Measurements from ENCODE around the gene SLC8A3. TPM values are rescaled to one million over a fixed set of nuclear protein-coding genes. Genes with fewer than 3 reads are reported as not detected.

The SLC8A3 gene
- total RNA-seq, 2 donors from 2014 or later, result 0.40 TPM

DNA sequence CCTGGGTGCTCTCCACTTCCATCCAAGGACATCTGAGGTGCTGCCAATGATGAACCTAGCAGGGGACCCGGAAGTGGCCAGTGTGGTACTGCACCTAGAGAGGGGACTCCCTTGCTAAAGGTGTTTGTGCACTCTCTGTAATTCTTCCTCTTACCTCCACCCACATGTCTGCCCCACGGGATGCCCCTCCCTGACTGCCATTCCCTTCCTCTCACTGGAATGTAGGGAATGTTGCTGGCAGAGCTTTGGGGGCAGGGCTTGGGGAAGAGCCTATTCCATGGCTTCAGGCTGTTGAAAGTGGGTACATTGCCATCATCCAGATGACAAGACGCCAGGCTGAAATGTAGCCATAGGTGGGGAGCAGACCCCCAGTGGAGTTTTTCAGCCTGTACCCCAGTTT lies 156.3 kb downstream of the SLC8A3 start:
- H3K4me1 ChIP-seq, result no peaks in the 10 kb centered on the region

DNA sequence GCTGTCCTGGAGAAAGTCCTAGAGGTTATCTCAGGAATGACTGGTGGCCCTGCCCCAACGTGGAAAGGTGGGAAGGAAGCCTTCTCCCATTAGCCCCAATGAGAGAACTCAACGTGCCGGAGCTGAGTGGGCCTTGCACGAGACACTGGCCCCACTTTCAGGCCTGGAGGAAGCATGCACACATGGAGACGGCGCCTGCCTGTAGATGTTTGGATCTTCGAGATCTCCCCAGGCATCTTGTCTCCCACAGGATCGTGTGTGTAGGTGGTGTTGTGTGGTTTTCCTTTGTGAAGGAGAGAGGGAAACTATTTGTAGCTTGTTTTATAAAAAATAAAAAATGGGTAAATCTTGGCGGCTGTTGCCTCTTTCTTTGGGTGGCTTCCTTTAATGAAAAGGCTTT lies 156.7 kb downstream of the SLC8A3 start:
- no peak for DNase-seq
- intact Hi-C loops (cut with DNase I), result no loop called here
- TF ChIP-seq CTCF (IDR thresholded peaks at IDR 0.05), result no peak

More for the DNA sequence above, 156.3 kb downstream of the SLC8A3 start:
- no peak overlapping the region for H3K9ac ChIP-seq (ENCODE audit: low read depth in 2 of 2, low read length in 2 of 2)
- no peaks in the 10 kb centered on the region for H3K9me3 ChIP-seq
- TF ChIP-seq CTCF (IDR thresholded peaks at IDR 0.05), result no peak
- DNase-seq, result no peak
- no peak overlapping the region for H3K4me3 ChIP-seq
- no peak overlapping the region for H3K27ac ChIP-seq
- intact Hi-C loops (cut with DNase I), result no loop called here
- H3K36me3 ChIP-seq, result no peaks in the 10 kb centered on the region
- no peaks in the 10 kb centered on the region for H3K27me3 ChIP-seq

GRCh38 chr14:70029296-70030132 lies 159.2 kb downstream of the SLC8A3 start:
- H3K27ac ChIP-seq, result no peak overlapping the region
- intact Hi-C loops (cut with DNase I), result loop anchor here (2.0 to 10.0 kb wide), 4 partner anchors 152 to 445 kb away; partner anchors contain the start of gene SMOC1

More for the DNA sequence above, 156.7 kb downstream of the SLC8A3 start:
- no peaks in the 10 kb centered on the region for H3K27me3 ChIP-seq
- no peaks in the 10 kb centered on the region for H3K36me3 ChIP-seq
- no peaks in the 10 kb centered on the region for H3K4me1 ChIP-seq
- H3K27ac ChIP-seq, result no peak overlapping the region
- no peak overlapping the region for H3K9ac ChIP-seq (ENCODE audit: low read depth in 2 of 2, low read length in 2 of 2)
- no peak overlapping the region for H3K4me3 ChIP-seq
- H3K9me3 ChIP-seq, result no peaks in the 10 kb centered on the region

GRCh38 chr14:70027785-70028428 lies 160.8 kb downstream of the SLC8A3 start:
- no peaks in the 10 kb centered on the region for H3K36me3 ChIP-seq

More at GRCh38 chr14:70029296-70030132, 159.2 kb downstream of the SLC8A3 start:
- H3K9me3 ChIP-seq, result no peaks in the 10 kb centered on the region
- no peak overlapping the region for H3K9ac ChIP-seq (ENCODE audit: low read depth in 2 of 2, low read length in 2 of 2)
- H3K27me3 ChIP-seq, result no peaks in the 10 kb centered on the region
- no peaks in the 10 kb centered on the region for H3K4me1 ChIP-seq
- no peaks in the 10 kb centered on the region for H3K36me3 ChIP-seq
- H3K4me3 ChIP-seq, result no peak overlapping the region
- no peak for TF ChIP-seq CTCF (IDR thresholded peaks at IDR 0.05)
- DNase-seq, result no peak

More at GRCh38 chr14:70027785-70028428, 160.8 kb downstream of the SLC8A3 start:
- TF ChIP-seq CTCF (IDR thresholded peaks at IDR 0.05), result peak; percentile 88
- Histone ChIP-seq H3K9me3 (no peaks in the 10 kb centered on the region), H3K9ac (ENCODE audit: low read depth in 2 of 2, low read length in 2 of 2) (no peak overlapping the region), H3K27ac (no peak overlapping the region), H3K4me3 (no peak overlapping the region), H3K4me1 (no peaks in the 10 kb centered on the region), H3K27me3 (no peaks in the 10 kb centered on the region)
- DNase-seq, result peak; percentile 75
- intact Hi-C loops (cut with DNase I), result loop anchor here (2.0 to 10.0 kb wide), 4 partner anchors 151 to 443 kb away; partner anchors contain the start of gene SMOC1
